Chondrocyte (in vitro differentiated cells): Measurements from ENCODE around the gene ZBTB7B. TPM values are rescaled to one million over a fixed set of nuclear protein-coding genes. Genes with fewer than 3 reads are reported as not detected.

Experiments used
- DNase-seq: peaks from one replicate; pipeline ENCODE4 v3.0.0; 2021; ENCODE audit warnings: mixed read lengths, low spot score
- H3K27ac Mint-ChIP-seq: one replicate; pipeline ENCODE4 v1.8.0; 2021; ENCODE audit warnings: mild to moderate bottlenecking, moderate library complexity, mixed read lengths; ENCODE audit not compliant: unreplicated experiment
- H3K27me3 Mint-ChIP-seq: 2 replicates; pipeline ENCODE4 v1.8.0; 2021; ENCODE audit warnings: low read depth, mixed read lengths
- H3K36me3 Mint-ChIP-seq: 2 replicates; pipeline ENCODE4 v1.8.0; 2021; ENCODE audit warnings: low read depth, mixed read lengths
- H3K4me1 Mint-ChIP-seq: 2 replicates; pipeline ENCODE4 v1.8.0; 2021; ENCODE audit warnings: low read depth, mild to moderate bottlenecking, mixed read lengths
- H3K4me3 Mint-ChIP-seq: one replicate; pipeline ENCODE4 v1.8.0; 2021; ENCODE audit warnings: mild to moderate bottlenecking, moderate library complexity, mixed read lengths; ENCODE audit not compliant: unreplicated experiment
- H3K9me3 Mint-ChIP-seq: 2 replicates; pipeline ENCODE4 v1.8.0; 2021; ENCODE audit warnings: low read depth, mixed read lengths
- total RNA-seq: library from RNA; stranded (reverse); gene quantifications from 3 replicates; pipeline ENCODE4 v1.2.1, GENCODE V29; 2021
- TF ChIP-seq, protein P1 (sequence below): fragments of 200-600 bp; sonication (generic); IDR thresholded peaks from 2 replicates; pipeline ENCODE4 v1.5.0; 2021; ENCODE audit warnings: antibody characterized with exemption, mild to moderate bottlenecking, moderate library complexity

The ZBTB7B gene
- total RNA-seq, 1 donor from 2014 or later = 41.1 TPM

DNA sequence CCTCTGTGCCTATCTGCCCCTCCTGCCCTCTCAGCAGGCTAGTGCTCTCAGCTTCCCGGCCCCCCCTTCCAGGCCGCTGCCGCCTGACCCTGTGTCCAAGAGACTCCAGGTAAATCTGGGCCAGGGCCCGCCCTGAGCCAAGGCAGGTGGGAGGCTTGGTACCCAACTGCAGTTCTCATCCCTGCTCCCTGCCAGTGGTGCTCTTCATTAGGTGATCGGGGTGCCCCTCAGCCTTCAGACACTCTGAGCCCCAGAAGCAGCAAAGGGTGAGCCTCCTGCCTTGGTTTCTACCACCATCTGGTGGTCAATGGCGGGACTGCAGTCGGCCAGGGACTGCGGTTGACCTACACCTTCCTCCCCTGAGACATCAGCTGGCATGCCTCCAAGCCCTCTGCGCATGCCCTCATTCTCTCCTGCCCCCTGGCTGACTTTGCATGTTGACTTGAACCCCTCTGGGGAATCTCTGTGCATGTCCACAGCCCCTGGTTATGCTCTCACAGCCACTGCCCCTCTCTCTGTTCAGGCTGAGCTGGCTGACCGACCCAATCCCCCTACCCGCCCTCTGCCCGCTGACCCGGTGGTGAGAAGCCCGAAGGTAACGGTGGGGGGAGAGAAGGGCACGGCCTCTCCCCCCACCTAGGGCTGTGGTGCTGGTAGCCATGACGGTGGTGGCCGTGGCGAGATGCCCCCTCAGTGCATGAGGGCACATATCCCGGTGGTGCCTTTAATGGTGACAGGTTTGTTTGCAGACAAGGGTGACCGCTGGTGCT is 59.0 kb downstream of the ZBTB7B start:
- DNase-seq = no peak
- TF ChIP-seq, protein P1, sequence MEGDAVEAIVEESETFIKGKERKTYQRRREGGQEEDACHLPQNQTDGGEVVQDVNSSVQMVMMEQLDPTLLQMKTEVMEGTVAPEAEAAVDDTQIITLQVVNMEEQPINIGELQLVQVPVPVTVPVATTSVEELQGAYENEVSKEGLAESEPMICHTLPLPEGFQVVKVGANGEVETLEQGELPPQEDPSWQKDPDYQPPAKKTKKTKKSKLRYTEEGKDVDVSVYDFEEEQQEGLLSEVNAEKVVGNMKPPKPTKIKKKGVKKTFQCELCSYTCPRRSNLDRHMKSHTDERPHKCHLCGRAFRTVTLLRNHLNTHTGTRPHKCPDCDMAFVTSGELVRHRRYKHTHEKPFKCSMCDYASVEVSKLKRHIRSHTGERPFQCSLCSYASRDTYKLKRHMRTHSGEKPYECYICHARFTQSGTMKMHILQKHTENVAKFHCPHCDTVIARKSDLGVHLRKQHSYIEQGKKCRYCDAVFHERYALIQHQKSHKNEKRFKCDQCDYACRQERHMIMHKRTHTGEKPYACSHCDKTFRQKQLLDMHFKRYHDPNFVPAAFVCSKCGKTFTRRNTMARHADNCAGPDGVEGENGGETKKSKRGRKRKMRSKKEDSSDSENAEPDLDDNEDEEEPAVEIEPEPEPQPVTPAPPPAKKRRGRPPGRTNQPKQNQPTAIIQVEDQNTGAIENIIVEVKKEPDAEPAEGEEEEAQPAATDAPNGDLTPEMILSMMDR = peak; percentile 94
- no peak overlapping the region for H3K4me3 Mint-ChIP-seq
- H3K36me3 Mint-ChIP-seq = peaks cover 8% of the 10 kb centered on the region
- no peak overlapping the region for H3K27ac Mint-ChIP-seq
- peaks cover 34% of the 10 kb centered on the region for H3K4me1 Mint-ChIP-seq
- H3K9me3 Mint-ChIP-seq = no peaks in the 10 kb centered on the region
- H3K27me3 Mint-ChIP-seq = no peaks in the 10 kb centered on the region

- Mint-ChIP-seq H3K27ac (no peak overlapping the region), H3K36me3 (peaks cover 8% of the 10 kb centered on the region), H3K4me1 (peaks cover 34% of the 10 kb centered on the region), H3K27me3 (no peaks in the 10 kb centered on the region), H3K4me3 (no peak overlapping the region), H3K9me3 (no peaks in the 10 kb centered on the region)
- TF ChIP-seq, protein P1 = no peak
- DNase-seq = no peak
Measured at GRCh38 chr1:155062151-155062686, 59.6 kb downstream of the ZBTB7B start.

GRCh38 chr1:155062702-155063411 is 60.3 kb downstream of the ZBTB7B start:
- Mint-ChIP-seq H3K4me3 (peak overlapping the region; percentile 88), H3K9me3 (no peaks in the 10 kb centered on the region), H3K27me3 (no peaks in the 10 kb centered on the region), H3K36me3 (peaks cover 4% of the 10 kb centered on the region), H3K27ac (no peak overlapping the region), H3K4me1 (peaks cover 34% of the 10 kb centered on the region)
- no peak for DNase-seq
- TF ChIP-seq, protein P1 = peak; percentile 81

DNA sequence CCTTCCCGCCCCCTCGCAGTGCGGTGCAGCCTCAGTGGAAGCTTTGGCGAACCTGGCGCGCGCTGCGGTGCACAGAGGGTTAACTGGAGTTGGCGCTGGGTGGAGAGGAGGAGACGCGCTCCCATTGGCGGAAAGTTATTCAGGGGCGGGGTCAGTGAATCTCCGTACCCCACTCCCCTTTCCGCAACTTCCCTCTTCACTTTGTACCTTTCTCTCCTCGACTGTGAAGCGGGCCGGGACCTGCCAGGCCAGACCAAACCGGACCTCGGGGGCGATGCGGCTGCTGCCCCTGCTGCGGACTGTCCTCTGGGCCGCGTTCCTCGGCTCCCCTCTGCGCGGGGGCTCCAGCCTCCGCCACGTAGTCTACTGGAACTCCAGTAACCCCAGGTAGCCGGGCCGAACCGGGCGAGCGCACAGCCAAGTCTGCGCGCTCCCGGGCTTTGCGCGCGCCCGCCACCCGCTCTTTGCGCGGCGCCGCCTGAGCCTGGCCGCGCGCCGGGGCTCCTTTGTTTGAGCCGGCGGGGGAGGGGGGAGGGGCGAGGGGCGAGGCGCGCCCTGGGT is 61.0 kb downstream of the ZBTB7B start, which contains the start of gene EFNA4:
Gene EFNA4, plus strand, starts transcription at position 191 of the 561 bp plus-strand sequence. Its CDS starts 84 bp downstream, at position 275.
- Mint-ChIP-seq H3K4me3 (peak within 1 kb of the TSS; percentile 88), H3K27ac (peak within 1 kb of the TSS; percentile 91), H3K36me3 (peaks cover 3% of the 10 kb centered on the region), H3K4me1 (peaks cover 34% of the 10 kb centered on the region), H3K9me3 (no peaks in the 10 kb centered on the region), H3K27me3 (no peaks in the 10 kb centered on the region)
- TF ChIP-seq, protein P1 = no peak
- DNase-seq = no peak
